Measurements from ENCODE around the gene ZNF750.

- TF ChIP-seq CTCF (IDR thresholded peaks at IDR 0.05; ENCODE audit: insufficient read depth, low read length) (no peak), POLR2AphosphoS5 (IDR thresholded peaks at IDR 0.05; ENCODE audit: low read depth) (no peak)
Measured at GRCh38 chr17:82826956-82827355, 12.9 kb downstream of the ZNF750 start.

Data from HL-60 (cell line).